ENCODE measurements around the gene MRM2.
"Not testable (repeated sequence)": the region's sequence is repeated elsewhere in the genome, so short reads cannot be mapped to it uniquely, and the experiment has no call there.

DNA sequence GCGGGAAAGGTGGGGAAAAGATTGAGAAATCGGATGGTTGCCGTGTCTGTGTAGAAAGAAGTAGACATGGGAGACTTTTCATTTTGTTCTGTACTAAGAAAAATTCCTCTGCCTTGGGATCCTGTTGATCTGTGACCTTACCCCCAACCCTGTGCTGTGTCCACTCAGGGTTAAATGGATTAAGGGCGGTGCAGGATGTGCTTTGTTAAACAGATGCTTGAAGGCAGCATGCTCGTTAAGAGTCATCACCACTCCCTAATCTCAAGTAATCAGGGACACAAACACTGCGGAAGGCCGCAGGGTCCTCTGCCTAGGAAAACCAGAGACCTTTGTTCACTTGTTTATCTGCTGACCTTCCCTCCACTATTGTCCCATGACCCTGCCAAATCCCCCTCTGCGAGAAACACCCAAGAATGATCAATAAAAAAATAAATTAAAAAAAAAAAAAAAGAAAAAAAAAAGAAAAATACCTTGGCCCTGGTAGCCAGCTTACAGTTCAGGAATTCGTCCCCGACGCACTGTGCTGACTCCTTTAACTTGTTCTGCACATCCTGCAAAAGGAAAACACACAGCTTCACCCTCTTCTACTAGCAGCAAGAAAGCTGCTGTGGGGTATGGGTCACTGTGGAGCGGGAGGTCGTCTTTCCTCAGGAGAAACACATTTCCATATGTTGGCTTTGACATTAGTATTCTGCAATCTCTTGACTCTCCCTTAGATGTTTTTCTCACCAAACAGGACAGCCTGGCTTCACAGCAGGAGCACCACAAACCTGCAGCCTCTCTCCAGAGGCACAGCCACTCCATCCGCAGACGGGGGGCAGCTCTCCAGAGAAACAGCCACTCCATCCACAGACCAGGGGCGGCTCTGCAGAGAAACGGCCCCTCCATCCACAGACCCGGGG, 27.3 kb upstream of the MRM2 start:
- TF ChIP-seq, protein P1, sequence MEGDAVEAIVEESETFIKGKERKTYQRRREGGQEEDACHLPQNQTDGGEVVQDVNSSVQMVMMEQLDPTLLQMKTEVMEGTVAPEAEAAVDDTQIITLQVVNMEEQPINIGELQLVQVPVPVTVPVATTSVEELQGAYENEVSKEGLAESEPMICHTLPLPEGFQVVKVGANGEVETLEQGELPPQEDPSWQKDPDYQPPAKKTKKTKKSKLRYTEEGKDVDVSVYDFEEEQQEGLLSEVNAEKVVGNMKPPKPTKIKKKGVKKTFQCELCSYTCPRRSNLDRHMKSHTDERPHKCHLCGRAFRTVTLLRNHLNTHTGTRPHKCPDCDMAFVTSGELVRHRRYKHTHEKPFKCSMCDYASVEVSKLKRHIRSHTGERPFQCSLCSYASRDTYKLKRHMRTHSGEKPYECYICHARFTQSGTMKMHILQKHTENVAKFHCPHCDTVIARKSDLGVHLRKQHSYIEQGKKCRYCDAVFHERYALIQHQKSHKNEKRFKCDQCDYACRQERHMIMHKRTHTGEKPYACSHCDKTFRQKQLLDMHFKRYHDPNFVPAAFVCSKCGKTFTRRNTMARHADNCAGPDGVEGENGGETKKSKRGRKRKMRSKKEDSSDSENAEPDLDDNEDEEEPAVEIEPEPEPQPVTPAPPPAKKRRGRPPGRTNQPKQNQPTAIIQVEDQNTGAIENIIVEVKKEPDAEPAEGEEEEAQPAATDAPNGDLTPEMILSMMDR (conservative IDR thresholded peaks at IDR 0.05), result not testable (repeated sequence)
- not testable (repeated sequence) for TF ChIP-seq ZFX (IDR thresholded peaks at IDR 0.05)

Measured in C4-2B (cell line).